ENCODE data around the gene PATL1. TPM values are rescaled to one million over a fixed set of nuclear protein-coding genes. Genes with fewer than 3 reads are reported as not detected.

Gene PATL1
- total RNA-seq, 2 donors from 2014 or later = 70.9 to 75.1 TPM

GRCh38 chr11:59617876-59618275 is 51.0 kb downstream of the PATL1 start:
- Mint-ChIP-seq H3K27ac (peak overlapping the region; percentile 53), H3K27me3 (ENCODE audit: low read depth) (no peaks in the 10 kb centered on the region), H3K4me1 (ENCODE audit: low read depth) (peaks cover 29% of the 10 kb centered on the region), H3K36me3 (ENCODE audit: insufficient read depth in 2 of 2) (peaks cover 2 to 11% of the 10 kb centered on the region in 2 donors), H3K4me3 (peak overlapping the region in 1 of 2 donors; percentile 48), H3K9me3 (no peaks in the 10 kb centered on the region)
- DNase-seq = no peak
- no peak for ATAC-seq (replicated peaks in 1 of 2)

- no peak for DNase-seq
- Mint-ChIP-seq H3K36me3 (ENCODE audit: insufficient read depth in 2 of 2) (peaks cover 2 to 15% of the 10 kb centered on the region in 2 donors), H3K4me3 (peak overlapping the region; percentile 85), H3K4me1 (ENCODE audit: low read depth) (peaks cover 43% of the 10 kb centered on the region), H3K27ac (peak overlapping the region; percentile 93), H3K9me3 (no peaks in the 10 kb centered on the region), H3K27me3 (ENCODE audit: low read depth) (no peaks in the 10 kb centered on the region)
- no peak for ATAC-seq (replicated peaks in 1 of 2)
These were observed 52.3 kb downstream of the PATL1 start for GRCh38 chr11:59616396-59616982.

- peak; percentile 95 to 99 for DNase-seq
- H3K36me3 Mint-ChIP-seq (ENCODE audit: insufficient read depth in 2 of 2) = peaks cover 2 to 15% of the 10 kb centered on the region in 2 donors
- peak within 1 kb of the TSS; percentile 92 to 99 for H3K4me3 Mint-ChIP-seq
- H3K27ac Mint-ChIP-seq = peak within 1 kb of the TSS; percentile 93
- H3K9me3 Mint-ChIP-seq = no peaks in the 10 kb centered on the region
- H3K27me3 Mint-ChIP-seq (ENCODE audit: low read depth) = no peaks in the 10 kb centered on the region
- peak; percentile 88 for ATAC-seq (replicated peaks in 1 of 2)
- H3K4me1 Mint-ChIP-seq (ENCODE audit: low read depth) = peaks cover 49% of the 10 kb centered on the region
These were observed 53.0 kb downstream of the PATL1 start, which contains the start of gene OSBP for GRCh38 chr11:59615637-59616395. Gene OSBP, minus strand, starts transcription at chr11:59615774. Its CDS starts 110 bp downstream, at chr11:59615664.

GRCh38 chr11:59615120-59615636 is 53.7 kb downstream of the PATL1 start:
- DNase-seq (peak; percentile 54 to 65), ATAC-seq (replicated peaks in 1 of 2) (peak; percentile 3 to 4)
- Mint-ChIP-seq H3K27me3 (ENCODE audit: low read depth) (no peaks in the 10 kb centered on the region), H3K9me3 (no peaks in the 10 kb centered on the region), H3K4me3 (peak overlapping the region; percentile 92 to 99), H3K36me3 (ENCODE audit: insufficient read depth in 2 of 2) (peaks cover 2 to 15% of the 10 kb centered on the region in 2 donors), H3K4me1 (ENCODE audit: low read depth) (peaks cover 56% of the 10 kb centered on the region), H3K27ac (peak overlapping the region; percentile 89)

- H3K36me3 Mint-ChIP-seq (ENCODE audit: insufficient read depth in 2 of 2) = peaks cover 2 to 15% of the 10 kb centered on the region in 2 donors
- ATAC-seq (replicated peaks in 1 of 2) (no peak), DNase-seq (no peak)
- no peaks in the 10 kb centered on the region for H3K9me3 Mint-ChIP-seq
- peaks cover 56% of the 10 kb centered on the region for H3K4me1 Mint-ChIP-seq (ENCODE audit: low read depth)
- H3K4me3 Mint-ChIP-seq = peak overlapping the region; percentile 92 to 99
- no peaks in the 10 kb centered on the region for H3K27me3 Mint-ChIP-seq (ENCODE audit: low read depth)
- H3K27ac Mint-ChIP-seq = peak overlapping the region; percentile 89
These were observed 54.3 kb downstream of the PATL1 start for GRCh38 chr11:59614277-59615119.

- no peak for DNase-seq
- H3K27me3 Mint-ChIP-seq (ENCODE audit: low read depth) = no peaks in the 10 kb centered on the region
- no peak for ATAC-seq (replicated peaks in 1 of 2)
- peak overlapping the region; percentile 61 for H3K27ac Mint-ChIP-seq
- peak overlapping the region in 1 of 2 donors; percentile 92 for H3K4me3 Mint-ChIP-seq
- H3K36me3 Mint-ChIP-seq (ENCODE audit: insufficient read depth in 2 of 2) = peaks cover 4 to 33% of the 10 kb centered on the region in 2 donors
- H3K4me1 Mint-ChIP-seq (ENCODE audit: low read depth) = peaks cover 47% of the 10 kb centered on the region
- H3K9me3 Mint-ChIP-seq = no peaks in the 10 kb centered on the region
These were observed 57.0 kb downstream of the PATL1 start for GRCh38 chr11:59611570-59612565.

GRCh38 chr11:59610289-59610688 is 58.5 kb downstream of the PATL1 start:
- H3K9me3 Mint-ChIP-seq = no peaks in the 10 kb centered on the region
- peak overlapping the region; percentile 42 for H3K27ac Mint-ChIP-seq
- peaks cover 4 to 45% of the 10 kb centered on the region in 2 donors for H3K36me3 Mint-ChIP-seq (ENCODE audit: insufficient read depth in 2 of 2)
- H3K27me3 Mint-ChIP-seq (ENCODE audit: low read depth) = no peaks in the 10 kb centered on the region
- H3K4me1 Mint-ChIP-seq (ENCODE audit: low read depth) = peaks cover 47% of the 10 kb centered on the region
- peak; percentile 33 to 37 for DNase-seq
- no peak overlapping the region for H3K4me3 Mint-ChIP-seq
- peak; percentile 50 to 74 for ATAC-seq (replicated peaks in 1 of 2)

GRCh38 chr11:59607703-59608454 is 61.0 kb downstream of the PATL1 start:
- peak overlapping the region; percentile 61 for H3K27ac Mint-ChIP-seq
- peaks cover 27% of the 10 kb centered on the region for H3K4me1 Mint-ChIP-seq (ENCODE audit: low read depth)
- H3K36me3 Mint-ChIP-seq (ENCODE audit: insufficient read depth in 2 of 2) = peaks cover 3 to 41% of the 10 kb centered on the region in 2 donors

GRCh38 chr11:59602432-59602831 is 66.4 kb downstream of the PATL1 start:
- Mint-ChIP-seq H3K4me1 (ENCODE audit: low read depth) (no peaks in the 10 kb centered on the region), H3K36me3 (ENCODE audit: insufficient read depth in 2 of 2) (peaks cover 4 to 55% of the 10 kb centered on the region in 2 donors), H3K27me3 (ENCODE audit: low read depth) (no peaks in the 10 kb centered on the region), H3K27ac (no peak overlapping the region), H3K4me3 (no peak overlapping the region), H3K9me3 (no peaks in the 10 kb centered on the region)
- ATAC-seq (replicated peaks in 1 of 2) (no peak), DNase-seq (no peak)

More at GRCh38 chr11:59607703-59608454, 61.0 kb downstream of the PATL1 start:
- ATAC-seq (replicated peaks in 1 of 2) (no peak), DNase-seq (no peak)
- H3K27me3 Mint-ChIP-seq (ENCODE audit: low read depth) = no peaks in the 10 kb centered on the region
- no peaks in the 10 kb centered on the region for H3K9me3 Mint-ChIP-seq
- no peak overlapping the region for H3K4me3 Mint-ChIP-seq

GRCh38 chr11:59601788-59602187 is 67.0 kb downstream of the PATL1 start:
- DNase-seq (no peak), ATAC-seq (replicated peaks in 1 of 2) (no peak)
- peaks cover 4 to 49% of the 10 kb centered on the region in 2 donors for H3K36me3 Mint-ChIP-seq (ENCODE audit: insufficient read depth in 2 of 2)
- no peak overlapping the region for H3K27ac Mint-ChIP-seq
- H3K4me3 Mint-ChIP-seq = no peak overlapping the region
- no peaks in the 10 kb centered on the region for H3K4me1 Mint-ChIP-seq (ENCODE audit: low read depth)
- no peaks in the 10 kb centered on the region for H3K9me3 Mint-ChIP-seq
- H3K27me3 Mint-ChIP-seq (ENCODE audit: low read depth) = no peaks in the 10 kb centered on the region

GRCh38 chr11:59600636-59601035 is 68.2 kb downstream of the PATL1 start:
- ATAC-seq (replicated peaks in 1 of 2) = no peak
- Mint-ChIP-seq H3K27me3 (ENCODE audit: low read depth) (no peaks in the 10 kb centered on the region), H3K4me1 (ENCODE audit: low read depth) (no peaks in the 10 kb centered on the region), H3K4me3 (no peak overlapping the region), H3K9me3 (no peaks in the 10 kb centered on the region), H3K27ac (peak overlapping the region; percentile 43), H3K36me3 (ENCODE audit: insufficient read depth in 2 of 2) (peaks cover 8 to 44% of the 10 kb centered on the region in 2 donors)
- DNase-seq = no peak
